HuH-7.5 (cell line): ENCODE measurements around the gene STON1.
A peak's percentile ranks its signal among the peaks of the same experiment; 100 is the strongest.
"Not testable (repeated sequence)": the region's sequence is repeated elsewhere in the genome, so short reads cannot be mapped to it uniquely, and the experiment has no call there.

Experiments
- DNase-seq: peaks from one replicate; pipeline ENCODE4 v3.0.0; 2011; ENCODE audit warnings: low spot score

The STON1 gene, protein sequence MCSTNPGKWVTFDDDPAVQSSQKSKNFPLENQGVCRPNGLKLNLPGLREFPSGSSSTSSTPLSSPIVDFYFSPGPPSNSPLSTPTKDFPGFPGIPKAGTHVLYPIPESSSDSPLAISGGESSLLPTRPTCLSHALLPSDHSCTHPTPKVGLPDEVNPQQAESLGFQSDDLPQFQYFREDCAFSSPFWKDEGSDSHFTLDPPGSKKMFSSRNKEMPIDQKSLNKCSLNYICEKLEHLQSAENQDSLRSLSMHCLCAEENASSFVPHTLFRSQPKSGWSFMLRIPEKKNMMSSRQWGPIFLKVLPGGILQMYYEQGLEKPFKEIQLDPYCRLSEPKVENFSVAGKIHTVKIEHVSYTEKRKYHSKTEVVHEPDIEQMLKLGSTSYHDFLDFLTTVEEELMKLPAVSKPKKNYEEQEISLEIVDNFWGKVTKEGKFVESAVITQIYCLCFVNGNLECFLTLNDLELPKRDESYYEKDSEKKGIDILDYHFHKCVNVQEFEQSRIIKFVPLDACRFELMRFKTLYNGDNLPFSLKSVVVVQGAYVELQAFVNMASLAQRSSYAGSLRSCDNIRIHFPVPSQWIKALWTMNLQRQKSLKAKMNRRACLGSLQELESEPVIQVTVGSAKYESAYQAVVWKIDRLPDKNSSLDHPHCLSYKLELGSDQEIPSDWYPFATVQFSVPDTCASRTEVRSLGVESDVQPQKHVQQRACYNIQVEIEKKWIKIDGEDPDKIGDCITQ

DNA sequence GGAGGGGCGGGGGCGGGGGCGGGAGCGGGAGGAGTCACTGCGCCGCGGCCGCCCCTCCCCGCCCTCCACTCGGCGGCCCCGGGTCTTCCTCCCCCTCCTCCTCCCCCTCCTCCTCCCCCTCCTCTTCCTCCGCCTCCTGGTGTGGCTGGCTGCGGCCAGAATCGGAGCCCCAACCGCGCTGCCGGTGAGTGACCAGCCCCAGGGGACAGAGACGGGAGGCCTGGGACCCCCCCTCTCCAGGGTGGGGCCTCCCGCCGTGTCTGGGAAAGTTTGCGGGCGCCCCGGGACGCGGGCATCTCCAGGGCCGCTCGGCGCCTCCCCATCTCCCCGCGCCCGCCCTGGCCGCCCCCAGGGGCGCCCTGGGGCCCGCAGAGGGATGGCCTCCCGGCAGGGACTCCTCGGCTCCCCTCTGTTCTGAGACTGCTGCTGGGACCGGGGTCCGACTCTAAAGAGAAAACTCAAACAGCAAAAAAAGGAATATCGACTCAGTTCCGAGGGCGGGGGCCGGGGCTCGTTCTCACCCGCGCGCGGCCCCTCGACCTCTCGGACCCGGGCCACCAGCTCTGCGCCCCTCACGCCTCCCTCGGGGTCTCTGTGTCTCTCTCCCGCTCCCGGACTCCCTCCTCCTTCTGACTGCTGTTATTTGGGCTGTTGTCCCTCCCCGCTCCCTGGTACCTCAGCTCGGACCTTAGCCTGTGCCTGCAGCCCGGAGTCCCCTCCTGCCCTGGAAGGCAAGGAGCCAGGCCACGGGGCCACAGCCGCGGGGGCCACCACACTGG, at the start of gene STON1:
Gene STON1, plus strand, starts transcription at position 122 of the 779 bp plus-strand sequence. CDS start 50,480 bp downstream, outside the sequence.
- DNase-seq, result peak; percentile 41

GRCh38 chr2:48480526-48480925, 49.4 kb upstream of the STON1 start:
- DNase-seq, result no peak

DNA sequence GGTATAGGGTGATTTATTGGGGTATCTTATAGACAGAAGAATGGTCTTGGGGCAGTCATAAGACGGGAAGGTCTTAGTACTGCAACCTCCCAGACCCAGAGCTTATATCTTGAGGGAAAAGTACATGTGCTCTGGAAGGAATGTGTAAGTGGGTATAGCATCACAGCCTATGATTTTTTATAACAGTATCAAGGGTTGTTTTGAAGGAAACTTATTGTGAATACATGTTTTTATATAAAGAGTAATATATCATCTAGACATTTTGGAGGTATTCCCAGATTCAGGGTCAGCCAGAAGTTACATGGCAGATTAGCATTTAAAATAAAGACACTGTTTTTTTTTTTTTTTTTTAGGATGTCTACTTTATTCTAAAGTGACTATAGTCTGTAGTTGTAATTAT, 47.6 kb upstream of the STON1 start:
- DNase-seq, result no peak

- DNase-seq, result no peak
These were observed 47.2 kb upstream of the STON1 start for GRCh38 chr2:48482769-48483168.

DNA sequence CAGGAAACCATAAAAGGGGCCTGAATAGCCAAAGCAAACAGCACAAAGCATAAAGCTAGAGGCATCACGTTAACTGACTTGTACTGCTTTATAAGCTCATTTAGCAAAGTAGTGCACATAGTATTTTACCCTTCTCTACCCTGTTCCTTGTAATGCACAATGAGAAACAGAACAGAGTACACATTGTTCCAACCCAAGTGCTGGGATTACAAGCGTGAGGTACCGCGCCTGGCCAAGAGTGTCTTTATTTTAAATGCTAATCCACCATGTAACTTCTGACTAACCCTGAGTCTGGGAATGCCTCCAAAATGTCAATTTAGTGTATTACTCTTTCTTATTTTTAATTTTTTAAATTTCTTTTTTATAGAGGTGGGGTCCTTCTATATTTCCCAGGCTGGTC, 46.4 kb upstream of the STON1 start:
- DNase-seq, result no peak

GRCh38 chr2:48483916-48484315, 46.0 kb upstream of the STON1 start:
- DNase-seq, result no peak

GRCh38 chr2:48488545-48488944, 41.4 kb upstream of the STON1 start:
- DNase-seq, result no peak

DNA sequence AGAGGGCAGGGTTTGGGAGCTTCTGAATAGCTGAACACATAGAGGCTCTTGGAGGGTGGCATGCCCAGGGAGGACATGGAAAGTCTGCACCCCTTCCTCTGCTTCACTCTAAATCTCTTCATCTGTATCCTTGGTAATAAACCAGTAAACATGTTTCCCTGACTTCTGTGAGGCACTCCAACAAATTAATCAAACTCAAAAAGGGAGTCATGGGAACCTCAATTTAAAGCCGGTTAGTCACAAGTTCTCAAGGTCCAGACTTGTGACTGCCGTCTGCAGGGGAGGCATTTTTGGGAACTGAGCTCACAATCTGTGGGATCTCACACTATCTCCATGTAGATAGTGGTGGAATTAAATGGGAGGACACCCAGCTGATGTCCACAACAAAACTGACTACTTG, 33.1 kb upstream of the STON1 start:
- no peak for DNase-seq

GRCh38 chr2:48504647-48505327, 25.2 kb upstream of the STON1 start:
- no peak for DNase-seq

GRCh38 chr2:48507111-48507510, 22.8 kb upstream of the STON1 start:
- DNase-seq, result no peak

DNA sequence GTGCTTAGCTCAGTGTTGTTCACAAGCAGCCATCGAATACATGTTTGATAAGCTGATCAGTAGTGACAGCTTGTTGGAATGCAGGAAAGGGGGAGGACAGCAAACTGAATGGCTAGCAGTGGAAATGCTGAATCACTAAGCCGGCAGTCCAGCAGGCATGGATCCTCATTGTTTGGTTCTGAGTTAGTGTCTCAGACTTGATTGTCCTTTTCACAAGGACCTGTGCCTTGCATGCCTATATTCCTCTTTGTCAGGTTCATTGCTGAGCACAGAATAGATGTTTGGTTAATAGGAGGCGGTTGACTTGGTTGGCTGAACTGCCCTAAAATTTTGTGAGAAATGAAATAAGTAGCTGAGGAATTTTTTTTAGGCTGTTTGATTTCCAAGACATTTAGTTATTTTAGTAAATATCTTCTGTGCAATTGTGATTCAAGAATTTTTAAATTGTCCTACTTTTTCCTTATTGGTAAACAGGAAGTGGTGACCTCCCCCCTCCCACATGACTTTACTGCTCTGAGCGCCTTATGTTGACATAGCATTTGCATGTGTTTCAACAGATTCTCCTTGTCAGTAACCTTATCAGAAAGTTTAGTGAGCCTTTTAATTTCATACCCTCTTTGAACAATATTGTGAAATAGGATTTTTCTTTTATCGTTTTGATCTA, 21.4 kb upstream of the STON1 start:
- peak; percentile 19 for DNase-seq

DNA sequence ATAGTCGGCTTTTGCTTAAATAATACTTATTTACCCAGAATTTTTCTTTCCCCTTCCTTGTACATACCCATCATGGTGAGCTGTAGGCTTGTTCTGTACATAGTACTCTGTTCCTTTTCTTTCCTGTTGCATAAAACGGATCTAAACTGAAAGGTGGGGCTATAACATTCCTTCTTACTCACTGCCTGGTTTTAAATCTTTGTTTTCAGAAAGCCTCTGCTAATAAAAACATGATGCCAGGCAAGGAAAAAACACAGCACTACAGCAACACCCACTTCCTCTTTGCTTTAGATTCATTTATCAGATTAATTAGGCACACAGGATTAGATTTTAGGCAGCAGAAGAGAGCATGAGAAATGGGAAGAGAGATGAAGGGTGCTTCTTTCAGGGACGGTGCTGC, 19.6 kb upstream of the STON1 start:
- no peak for DNase-seq

- no peak for DNase-seq
These were observed 18.0 kb upstream of the STON1 start for GRCh38 chr2:48511849-48512470.

- no peak for DNase-seq
These were observed 17.4 kb upstream of the STON1 start for GRCh38 chr2:48512571-48512970.

DNA sequence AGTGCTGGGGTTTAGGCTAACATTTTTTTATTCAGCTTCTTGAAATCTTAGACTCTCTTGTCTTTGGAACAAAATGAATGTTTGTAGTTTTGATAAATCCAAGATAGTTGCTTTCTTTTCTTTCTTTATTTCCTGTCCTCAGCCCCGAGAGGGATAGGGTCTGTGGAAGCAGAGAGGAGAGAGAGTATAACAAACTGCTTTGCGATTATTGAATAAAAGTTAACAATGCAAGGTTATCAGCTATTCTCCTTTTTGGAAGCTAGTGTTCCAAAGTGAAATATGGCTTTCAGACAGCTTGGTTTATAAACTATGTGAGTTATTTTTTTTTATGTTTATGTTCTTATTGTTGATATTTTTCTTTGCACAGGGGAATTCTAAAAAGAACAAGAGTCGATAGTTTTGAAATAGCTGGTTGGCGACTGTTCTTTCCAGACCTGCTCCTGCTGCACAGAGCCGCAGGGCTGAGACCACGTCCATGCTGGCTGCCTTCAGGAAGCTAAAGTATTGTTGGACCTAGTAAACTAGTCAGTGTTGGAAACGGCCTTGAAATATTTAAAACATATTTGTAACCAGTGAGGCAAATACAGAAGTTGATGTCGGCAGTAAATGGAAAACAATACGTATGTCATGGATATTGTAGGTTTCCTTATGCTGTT, 15.5 kb upstream of the STON1 start:
- DNase-seq, result no peak

DNA sequence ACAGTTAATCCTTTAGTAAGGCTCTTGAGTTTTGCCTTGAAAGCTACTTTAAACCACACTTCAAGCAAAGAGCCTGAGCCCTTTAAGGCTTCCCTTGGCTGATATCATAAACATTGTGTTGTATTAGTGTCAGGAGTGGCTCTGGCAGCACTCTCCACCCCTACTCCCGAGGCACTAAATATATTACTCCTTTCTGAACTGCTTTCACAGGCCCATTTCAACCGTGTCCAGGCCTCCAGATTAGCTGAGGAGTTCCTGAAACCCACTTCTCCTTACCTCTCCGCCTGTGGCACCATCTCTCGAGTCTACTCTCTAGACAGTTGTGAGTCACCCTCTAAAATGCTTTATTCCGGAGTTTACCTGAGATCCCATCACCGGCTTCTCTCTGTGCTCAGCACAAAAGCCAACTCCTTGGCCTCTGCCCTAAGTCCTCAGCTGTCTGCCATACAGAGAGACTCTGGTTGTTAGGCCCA, 14.4 kb upstream of the STON1 start:
- DNase-seq, result no peak

- no peak for DNase-seq
These were observed 10.4 kb upstream of the STON1 start for GRCh38 chr2:48519593-48519992.

GRCh38 chr2:48524756-48525155, 5.2 kb upstream of the STON1 start:
- DNase-seq, result not testable (repeated sequence)

DNA sequence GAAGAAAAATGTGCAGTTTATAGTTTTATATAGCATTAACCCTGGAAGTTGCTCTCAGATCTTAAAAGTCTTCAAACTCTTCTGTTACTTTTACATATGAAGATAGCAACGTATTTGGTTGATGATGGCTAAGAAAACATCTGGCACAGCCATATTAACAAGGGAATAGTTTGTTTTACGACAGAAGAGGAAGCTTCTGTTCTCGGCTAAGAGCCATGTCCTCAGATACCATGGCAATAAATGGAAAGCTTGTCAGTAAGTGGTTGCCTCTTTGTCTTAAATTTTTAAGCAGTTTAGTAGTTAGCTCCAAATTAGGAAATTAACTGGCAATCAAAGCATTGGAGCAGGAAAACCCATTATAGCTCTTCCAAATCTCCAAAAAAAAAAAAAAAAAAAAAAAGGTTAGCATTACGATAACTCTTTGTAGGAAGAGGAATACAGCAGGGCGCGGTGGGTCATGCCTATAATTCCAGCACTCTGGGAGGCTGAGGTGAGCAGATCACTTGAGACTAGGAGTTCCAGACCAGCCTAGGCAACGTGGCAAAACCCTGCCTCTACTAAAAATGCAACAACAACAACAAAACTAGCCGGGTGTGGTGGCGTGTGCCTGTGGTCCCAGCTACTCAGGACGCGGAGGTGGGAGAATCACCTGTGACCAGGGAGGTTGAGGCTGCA, 4.5 kb upstream of the STON1 start:
- no peak for DNase-seq
